IMR-90 (cell line): ENCODE measurements around the gene HDAC7. TPM values are rescaled to one million over a fixed set of nuclear protein-coding genes. Genes with fewer than 3 reads are reported as not detected.

Experiments
- ATAC-seq: fragments of 200-7000 bp; cut with Tn5 transposase; 2 replicates; pipeline ENCODE4 v1.9.1; 2020; ENCODE audit warnings: low read depth, mild to moderate bottlenecking, moderate library complexity
- BruUV-seq: library from RNA; stranded (reverse); fragments of 400-500 nt; replicated peaks from 2 replicates; lab custom pipeline; 2021; lab: Mats Ljungman, UMichigan
- CTCF ChIA-PET: fragments of 300-600 bp; formaldehyde crosslinking; extraction: SDS; loops from one replicate; lab custom pipeline; 2021; ENCODE audit warnings: antibody characterized with exemption; lab: Yijun Ruan, JAX
- POLR2A ChIA-PET: fragments of 300-600 bp; sonication (Branson Sonifier 250); formaldehyde crosslinking; loops from one replicate; lab custom pipeline; 2022; ENCODE audit warnings: antibody characterized with exemption; ENCODE audit not compliant: unreplicated experiment; lab: Charles Lee
- DNase-seq: peaks from one replicate; pipeline ENCODE4 v3.0.0; 2013
- H2AFZ ChIP-seq: replicated peaks from 2 replicates; pipeline ENCODE3; 2013; ENCODE audit warnings: low read length, mild to moderate bottlenecking; ENCODE audit not compliant: poor library complexity
- H2AK5ac ChIP-seq: 2 replicates; pipeline ENCODE4 v1.6.1; 2013; ENCODE audit warnings: low read depth, low read length, inconsistent platforms
- H2AK9ac ChIP-seq: replicated peaks from 2 replicates; pipeline ENCODE3; 2013; ENCODE audit warnings: mild to moderate bottlenecking, low read depth, low read length, moderate library complexity; ENCODE audit not compliant: poor library complexity
- H2BK120ac ChIP-seq: 2 replicates; pipeline ENCODE4 v1.6.1; 2013; ENCODE audit warnings: low read depth, low read length, inconsistent platforms
- H2BK15ac ChIP-seq: 3 replicates; pipeline ENCODE4 v1.6.1; 2013; ENCODE audit warnings: low read depth, low read length, inconsistent platforms
- H2BK20ac ChIP-seq: 2 replicates; pipeline ENCODE4 v1.6.1; 2013; ENCODE audit warnings: low read depth, mild to moderate bottlenecking, inconsistent platforms, low read length, moderate library complexity
- H2BK5ac ChIP-seq: 2 replicates; pipeline ENCODE4 v1.6.1; 2013; ENCODE audit warnings: mild to moderate bottlenecking, low read depth, low read length, inconsistent platforms; ENCODE audit not compliant: poor library complexity, severe bottlenecking
- H3K14ac ChIP-seq: replicated peaks from 2 replicates; pipeline ENCODE4 v1.6.1; 2013; ENCODE audit warnings: low read depth, low read length, inconsistent platforms
- H3K18ac ChIP-seq: 2 replicates; pipeline ENCODE4 v1.6.1; 2013; ENCODE audit warnings: low read depth, low read length, control low read depth
- H3K23ac ChIP-seq: 2 replicates; pipeline ENCODE4 v1.6.1; 2013; ENCODE audit warnings: low read depth, low read length, inconsistent platforms
- H3K27ac ChIP-seq: 2 replicates; pipeline ENCODE4 v1.5.1; 2013; ENCODE audit warnings: mild to moderate bottlenecking, control low read depth, low read length; ENCODE audit not compliant: insufficient read depth
- H3K27me3 ChIP-seq: 2 replicates; pipeline ENCODE4 v1.6.1; 2013; ENCODE audit warnings: low read length; ENCODE audit not compliant: control insufficient read depth, insufficient read depth
- H3K36me3 ChIP-seq: 2 replicates; pipeline ENCODE4 v1.6.1; 2013; ENCODE audit warnings: low read length, mixed read lengths; ENCODE audit not compliant: control insufficient read depth, insufficient read depth
- H3K4ac ChIP-seq: 2 replicates; pipeline ENCODE4 v1.6.1; 2013; ENCODE audit warnings: low read depth, low read length, inconsistent platforms
- H3K4me1 ChIP-seq: 2 replicates; pipeline ENCODE4 v1.6.1; 2013; ENCODE audit warnings: low read length, mixed read lengths; ENCODE audit not compliant: control insufficient read depth, insufficient read depth
- H3K4me2 ChIP-seq: 2 replicates; pipeline ENCODE4 v1.6.1; 2013; ENCODE audit warnings: low read depth, mild to moderate bottlenecking, control low read depth, low read length, moderate library complexity
- H3K4me3 ChIP-seq: 2 replicates; pipeline ENCODE4 v1.5.1; 2013; ENCODE audit warnings: low read depth, mild to moderate bottlenecking, control low read depth, low read length, moderate library complexity; ENCODE audit not compliant: insufficient read depth
- H3K56ac ChIP-seq: 2 replicates; pipeline ENCODE4 v1.6.1; 2013; ENCODE audit warnings: low read length, inconsistent platforms; ENCODE audit not compliant: insufficient read depth; ENCODE audit errors: extremely low read depth
- H3K79me1 ChIP-seq, 2 experiments: 2 replicates each; pipeline ENCODE4 v1.6.1; 2013; ENCODE audit warnings: low read length in 2 of 2, inconsistent platforms in 1 of 2, low read depth in 1 of 2
- H3K9ac ChIP-seq: 2 replicates; pipeline ENCODE4 v1.6.1; 2013; ENCODE audit warnings: low read depth, low read length, control low read depth
- H3K9me1 ChIP-seq: 2 replicates; pipeline ENCODE4 v1.6.1; 2013; ENCODE audit warnings: low read length, inconsistent platforms; ENCODE audit not compliant: insufficient read depth
- H3K9me3 ChIP-seq: 2 replicates; pipeline ENCODE4 v1.6.1; 2013; ENCODE audit warnings: low read length; ENCODE audit not compliant: control insufficient read depth, insufficient read depth
- H4K20me1 ChIP-seq: 2 replicates; pipeline ENCODE4 v1.6.1; 2013; ENCODE audit warnings: low read length, inconsistent platforms; ENCODE audit not compliant: insufficient read depth
- H4K5ac ChIP-seq: 2 replicates; pipeline ENCODE4 v1.6.1; 2013; ENCODE audit warnings: mild to moderate bottlenecking, low read depth, low read length, control low read depth
- H4K8ac ChIP-seq, 2 experiments: 2 replicates each; pipeline ENCODE4 v1.6.1; 2013; ENCODE audit warnings: low read depth in 2 of 2, low read length in 2 of 2, control low read depth in 1 of 2, inconsistent platforms in 1 of 2
- H4K91ac ChIP-seq: 2 replicates; pipeline ENCODE4 v1.6.1; 2013; ENCODE audit warnings: low read depth, low read length, inconsistent platforms; ENCODE audit not compliant: insufficient read depth
- CHD1 ChIP-seq: IDR thresholded peaks from 2 replicates; pipeline ENCODE4 v1.6.1; 2012; ENCODE audit warnings: low read depth, low read length, improper control_type of control experiment
- ELK1 ChIP-seq: fragments of 150-350 bp; IDR thresholded peaks from 2 replicates; pipeline ENCODE4 v1.6.1; 2016; ENCODE audit warnings: low read depth, mild to moderate bottlenecking, low read length, moderate library complexity, borderline replicate concordance
- MAZ ChIP-seq: IDR thresholded peaks from 2 replicates; pipeline ENCODE4 v1.6.1; 2012; ENCODE audit warnings: low read depth, mild to moderate bottlenecking, low read length, improper control_type of control experiment, moderate library complexity, borderline replicate concordance
- SMC3 ChIP-seq: fragments of 150-350 bp; IDR thresholded peaks from 2 replicates; pipeline ENCODE4 v1.6.1; 2016; ENCODE audit warnings: low read depth, mild to moderate bottlenecking, antibody characterized with exemption, low read length, moderate library complexity
- WGBS, 2 experiments: methylation state at CpG; one replicate each; pipeline versions ENCODE4 v1.1.5 to v1.1.7; 2013; ENCODE audit warnings: missing lambda C conversion rate in 2 of 2; ENCODE audit not compliant: insufficient read length in 1 of 2; ENCODE audit errors: extremely low coverage in 2 of 2; 5-methylcytosine and 5-hydroxymethylcytosine counted together
- dilution Hi-C: fragments of 300-500 bp; cut with HindIII; formaldehyde crosslinking; loops from one replicate; pipeline ENCODE4 v1.14.3; 2018; ENCODE audit warnings: low sequenced_read_pairs; ENCODE audit not compliant: unreplicated experiment
- in situ Hi-C: fragments of 300-500 bp; cut with MboI; formaldehyde crosslinking; loops from 3 replicates; pipeline ENCODE4 v1.14.3; 2019; ENCODE audit warnings: low sequenced_read_pairs, inconsistent platforms, mixed read lengths
- intact Hi-C: fragments of 100-400 bp; cut with micrococcal nuclease; formaldehyde crosslinking; loops from 2 replicates; pipeline ENCODE4 v1.10.0; 2022
- polyA plus RNA-seq, 3 experiments: library from polyadenylated mRNA; depleted of rRNA; stranded (reverse); fragments of >200 nt; gene quantifications; 2 replicates each; pipeline ENCODE4 v1.2.3, GENCODE V29; 2012; ENCODE audit warnings: low replicate concordance in 1 of 3
- total RNA-seq: library from RNA; depleted of rRNA; stranded (reverse); fragments of >200 nt; gene quantifications from 2 replicates; pipeline ENCODE4 v1.2.3, GENCODE V29; 2012

HDAC7 gene
- total and polyA plus RNA-seq, 2 of the 4 experiments (the other 2 are of a cell fraction): 10.4 to 64.7 TPM

- intact Hi-C loops: no loop called here
- H2BK20ac ChIP-seq: no peak overlapping the region
- no peak overlapping the region for H2BK15ac ChIP-seq
- H4K8ac ChIP-seq: no peak overlapping the region
- no peaks in the 10 kb centered on the region for H3K79me1 ChIP-seq
- no peaks in the 10 kb centered on the region for H3K36me3 ChIP-seq
- no TSS peak for BruUV-seq
- H3K27me3 ChIP-seq: peaks cover 16% of the 10 kb centered on the region
- no peak overlapping the region for H3K4me3 ChIP-seq
- in situ Hi-C loops: no loop called here
- DNase-seq: no peak
- no peak overlapping the region for H3K23ac ChIP-seq
- H3K9me1 ChIP-seq: peaks cover 9% of the 10 kb centered on the region; the same call in 1 of the 2 replicates
- H3K4me1 ChIP-seq: peaks cover 12% of the 10 kb centered on the region
- H3K4ac ChIP-seq: no peak overlapping the region
- H3K27ac ChIP-seq: no peak overlapping the region
- H2BK120ac ChIP-seq: no peak overlapping the region
- H4K91ac ChIP-seq: no peak overlapping the region
- POLR2A ChIA-PET: no interaction called here
- H3K14ac ChIP-seq: no peak overlapping the region
- 92% methylated on average over 5 of the region's 10 CpGs; no CpG with 5 or more reads in 1 of the 2 experiments for WGBS, 2 experiments
- no peak overlapping the region for H4K5ac ChIP-seq
- TF ChIP-seq CHD1: no peak
- no peak for TF ChIP-seq SMC3
- TF ChIP-seq ELK1: no peak
- no peak for TF ChIP-seq MAZ
- dilution Hi-C loops: no loop called here
- H3K56ac ChIP-seq: no peak overlapping the region
- no peaks in the 10 kb centered on the region for H4K20me1 ChIP-seq
- H2AFZ ChIP-seq: peak overlapping the region; percentile 67
- no peak overlapping the region for H2BK5ac ChIP-seq
- no peak overlapping the region for H2AK5ac ChIP-seq
- H3K18ac ChIP-seq: no peak overlapping the region
- H2AK9ac ChIP-seq: peak overlapping the region; percentile 5
- ATAC-seq: no peak
- H3K9ac ChIP-seq: no peak overlapping the region
- H3K9me3 ChIP-seq: no peaks in the 10 kb centered on the region
- H3K4me2 ChIP-seq: no peak overlapping the region
- CTCF ChIA-PET: no interaction called here
These were observed 69.4 kb downstream of the HDAC7 start for GRCh38 chr12:47750229-47750798.
